Tibial nerve (tissue), 4 donors: ENCODE results near the gene TMCO4. TPM values are rescaled to one million over a fixed set of nuclear protein-coding genes. Genes with fewer than 3 reads are reported as not detected.

Source experiments
- DNase-seq, 2 donors: peaks; one replicate each; pipeline ENCODE4 v3.0.0-alpha.2; 2019; ENCODE audit warnings: low spot score in 2 of 2
- H3K27ac ChIP-seq, 4 donors: fragments of 200-600 bp; sonication (generic) in 3 of 4; one replicate each; pipeline ENCODE4 v1.5.1; 2017 to 2019; ENCODE audit warnings: mild to moderate bottlenecking in 1 of 4
- H3K27me3 ChIP-seq, 2 donors: fragments of 200-600 bp; sonication (generic) in 1 of 2; one replicate each; pipeline versions ENCODE4 v1.5.1 to v1.6.0; 2017 to 2019
- H3K36me3 ChIP-seq, 3 donors: fragments of 200-600 bp; sonication (generic); one replicate each; pipeline ENCODE4 v1.5.1; 2018 to 2019
- H3K4me1 ChIP-seq, 4 donors: fragments of 200-600 bp; sonication (generic) in 3 of 4; one replicate each; pipeline ENCODE4 v1.5.1; 2017 to 2019
- H3K4me3 ChIP-seq, 4 donors: fragments of 200-600 bp; sonication (generic) in 3 of 4; one replicate each; pipeline ENCODE4 v1.5.1; 2017 to 2019; ENCODE audit warnings: mild to moderate bottlenecking in 1 of 4, moderate library complexity in 1 of 4
- H3K9me3 ChIP-seq, 4 donors: fragments of 200-600 bp; sonication (generic) in 3 of 4; one replicate each; pipeline ENCODE4 v1.5.1; 2017 to 2019
- CTCF ChIP-seq, 5 experiments: fragments of 200-600 bp in 3 of 5; fragments of 450-650 bp in 2 of 5; sonication (generic) in 3 of 5; IDR thresholded peaks; one replicate each; pipeline ENCODE4 v1.5.1; 2016 to 2019; ENCODE audit warnings: antibody characterized with exemption in 5 of 5, mild to moderate bottlenecking in 3 of 5, moderate library complexity in 2 of 5
- EP300 ChIP-seq, 2 donors: sonication (generic); formaldehyde crosslinking; IDR thresholded peaks; one replicate each; pipeline ENCODE4 v1.6.1; 2017; ENCODE audit warnings: antibody characterized with exemption in 2 of 2, mild to moderate bottlenecking in 1 of 2
- POLR2A ChIP-seq, 2 donors: fragments of 450-650 bp; IDR thresholded peaks; one replicate each; pipeline ENCODE4 v1.6.1; 2017; ENCODE audit warnings: antibody characterized with exemption in 2 of 2, mild to moderate bottlenecking in 2 of 2, moderate library complexity in 2 of 2
- WGBS, 2 donors: methylation state at CpG; one replicate each; pipeline ENCODE4 v1.1.5; 2018; 5-methylcytosine and 5-hydroxymethylcytosine counted together
- total RNA-seq, 4 donors: library from RNA; depleted of rRNA; stranded (reverse); fragments of >200 nt; gene quantifications; one replicate each; pipeline ENCODE4 v1.1.0, GENCODE V29; 2016

The TMCO4 gene
- total RNA-seq, 4 donors from 2014 or later: 19.3 to 37.5 (median 29.3) TPM

- DNase-seq: no peak
- H3K4me1 ChIP-seq: no peaks in the 10 kb centered on the region
- H3K4me3 ChIP-seq: no peak overlapping the region
- 87 to 91% methylated on average over 9 of the region's 9 CpGs for WGBS, 2 donors
- H3K27ac ChIP-seq: no peak overlapping the region
- no peaks in the 10 kb centered on the region for H3K9me3 ChIP-seq
- H3K36me3 ChIP-seq: peaks cover 0 to 88% (median 19%) of the 10 kb centered on the region in 3 donors
- H3K27me3 ChIP-seq: no peaks in the 10 kb centered on the region
- no peak for TF ChIP-seq POLR2A (IDR thresholded peaks at IDR 0.05)
- no peak for TF ChIP-seq CTCF (IDR thresholded peaks at IDR 0.05)
- TF ChIP-seq EP300 (IDR thresholded peaks at IDR 0.05): no peak
Measured at GRCh38 chr1:19743793-19744192, 55.9 kb downstream of the TMCO4 start.

GRCh38 chr1:19743180-19743579, 56.5 kb downstream of the TMCO4 start:
- Histone ChIP-seq H3K27me3 (no peaks in the 10 kb centered on the region), H3K9me3 (no peaks in the 10 kb centered on the region), H3K27ac (no peak overlapping the region), H3K4me1 (no peaks in the 10 kb centered on the region), H3K4me3 (no peak overlapping the region), H3K36me3 (peaks cover 0 to 90% (median 14%) of the 10 kb centered on the region in 3 donors)
- no peak for TF ChIP-seq POLR2A (IDR thresholded peaks at IDR 0.05)
- no peak for TF ChIP-seq CTCF (IDR thresholded peaks at IDR 0.05)
- no peak for TF ChIP-seq EP300 (IDR thresholded peaks at IDR 0.05)
- no peak for DNase-seq
- 91 to 94% methylated on average over 3 of the region's 3 CpGs for WGBS, 2 donors

- 85 to 91% methylated on average over 4 to 5 of the region's 5 CpGs for WGBS, 2 donors
- no peak overlapping the region for H3K27ac ChIP-seq
- peaks cover 0 to 15% (median 2%) of the 10 kb centered on the region in 4 donors for H3K4me1 ChIP-seq
- TF ChIP-seq POLR2A (IDR thresholded peaks at IDR 0.05) (no peak), EP300 (IDR thresholded peaks at IDR 0.05) (no peak), CTCF (IDR thresholded peaks at IDR 0.05) (no peak)
- no peak for DNase-seq
- H3K4me3 ChIP-seq: no peak overlapping the region
- peaks cover 0 to 93% (median 0%) of the 10 kb centered on the region in 3 donors for H3K36me3 ChIP-seq
- H3K27me3 ChIP-seq: no peaks in the 10 kb centered on the region
- peaks cover 0 to 7% (median 0%) of the 10 kb centered on the region in 4 donors for H3K9me3 ChIP-seq
Measured at GRCh38 chr1:19739628-19740027, 60.1 kb downstream of the TMCO4 start.

- Histone ChIP-seq H3K27ac (no peak overlapping the region), H3K27me3 (no peaks in the 10 kb centered on the region), H3K9me3 (peaks cover 0 to 7% (median 0%) of the 10 kb centered on the region in 4 donors), H3K4me1 (peaks cover 0 to 18% (median 2%) of the 10 kb centered on the region in 4 donors), H3K36me3 (peaks cover 0 to 93% (median 0%) of the 10 kb centered on the region in 3 donors), H3K4me3 (no peak overlapping the region)
- no peak for TF ChIP-seq CTCF (IDR thresholded peaks at IDR 0.05)
- TF ChIP-seq EP300 (IDR thresholded peaks at IDR 0.05): no peak
- no peak for TF ChIP-seq POLR2A (IDR thresholded peaks at IDR 0.05)
- 82 to 85% methylated on average over 2 of the region's 2 CpGs for WGBS, 2 donors
- no peak for DNase-seq
Measured at GRCh38 chr1:19738669-19739068, 61.0 kb downstream of the TMCO4 start.

- no peak for DNase-seq
- no peak overlapping the region for H3K27ac ChIP-seq
Measured at GRCh38 chr1:19738076-19738475, 61.6 kb downstream of the TMCO4 start.

More at GRCh38 chr1:19738076-19738475, 61.6 kb downstream of the TMCO4 start:
- Histone ChIP-seq H3K4me3 (no peak overlapping the region), H3K36me3 (peaks cover 0 to 93% (median 5%) of the 10 kb centered on the region in 3 donors), H3K9me3 (peaks cover 0 to 7% (median 0%) of the 10 kb centered on the region in 4 donors), H3K4me1 (peaks cover 0 to 18% (median 2%) of the 10 kb centered on the region in 4 donors), H3K27me3 (no peaks in the 10 kb centered on the region)
- TF ChIP-seq POLR2A (IDR thresholded peaks at IDR 0.05): no peak
- no peak for TF ChIP-seq CTCF (IDR thresholded peaks at IDR 0.05)
- TF ChIP-seq EP300 (IDR thresholded peaks at IDR 0.05): no peak
- WGBS, 2 donors: 50 to 63% methylated on average over 5 of the region's 5 CpGs
